Measurements from ENCODE around the gene SLC39A13. TPM values are rescaled to one million over a fixed set of nuclear protein-coding genes. Genes with fewer than 3 reads are reported as not detected.

Gene SLC39A13
- 183 and 189 TPM in 2 replicates for total RNA-seq (2014; rRNA removed; shearing (Covaris generic))
- polyA plus RNA-seq (2016; fragmentation: Nextera tagmentation; extraction: Ambion mirVana): 175 and 183 TPM in 2 replicates

DNA sequence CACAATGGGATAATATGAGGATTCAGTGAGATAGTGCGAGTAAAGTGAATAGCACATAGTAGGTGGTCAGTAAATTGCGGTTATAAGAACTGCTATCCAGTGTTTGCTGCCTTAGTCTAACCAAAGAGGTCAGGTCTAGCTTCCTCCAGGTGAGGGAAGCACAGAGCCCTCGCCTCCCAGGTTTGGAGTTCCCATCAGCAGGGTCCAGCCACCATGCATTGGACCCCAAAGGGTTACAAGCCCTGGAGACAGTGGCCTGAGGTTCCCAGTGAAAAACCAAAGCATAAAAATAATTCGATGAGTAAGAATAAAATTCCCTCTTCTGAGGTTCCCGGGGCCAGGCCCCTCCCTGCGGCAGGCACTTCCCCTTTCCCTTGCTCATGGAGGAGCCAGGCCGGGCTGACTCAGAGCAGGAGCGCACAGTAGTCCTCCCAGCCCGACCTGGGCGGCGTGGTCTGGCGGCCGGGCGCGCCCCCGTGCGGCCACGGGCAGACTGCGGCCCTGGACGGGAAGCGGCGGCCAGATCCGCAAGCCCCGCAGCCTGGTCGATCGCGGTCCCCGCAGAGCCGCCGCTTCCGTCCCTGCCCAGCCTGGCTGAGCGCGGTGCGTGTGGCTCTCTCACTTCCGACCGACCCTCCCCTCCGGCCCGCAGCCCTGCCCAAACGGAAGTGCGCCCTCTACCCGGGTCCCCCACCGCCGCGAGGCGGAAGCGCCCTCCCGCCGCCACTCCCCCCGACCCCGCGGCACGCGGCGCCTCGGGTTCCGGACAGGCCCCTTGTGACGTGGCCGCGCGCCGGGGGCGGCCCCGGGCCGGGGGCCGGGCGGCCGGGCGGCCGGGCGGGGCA is at the start of gene SLC39A13:
Gene SLC39A13, plus strand, starts transcription at position 845 of the 845 bp plus-strand sequence. CDS start 1,505 bp downstream, outside the sequence.
- H3K79me2 ChIP-seq (ENCODE audit: insufficient read depth): peaks cover 40% of the 10 kb centered on the region

DNA sequence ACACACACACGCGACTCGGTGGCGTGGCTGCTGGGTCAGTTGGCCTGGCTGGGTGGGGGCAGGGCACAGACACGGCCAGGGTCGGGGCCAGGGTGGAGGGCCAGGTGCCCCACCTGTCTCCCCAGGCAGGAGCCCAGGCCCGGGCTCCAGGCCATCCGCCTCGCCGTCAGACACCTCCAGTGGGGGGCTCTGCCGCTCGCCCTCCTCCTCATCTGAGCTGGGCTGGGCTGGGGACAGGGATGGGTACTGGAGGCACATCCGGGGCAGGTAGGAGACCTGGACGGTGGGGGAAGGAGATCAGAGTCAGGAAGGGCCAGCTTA is 49.7 kb upstream of the SLC39A13 start:
- H3K79me2 ChIP-seq (ENCODE audit: insufficient read depth): no peaks in the 10 kb centered on the region
- no peaks in the 10 kb centered on the region for H4K20me1 ChIP-seq (ENCODE audit: insufficient read depth)
- H3K9me2 ChIP-seq (ENCODE audit: insufficient read depth): no peaks in the 10 kb centered on the region
- DNase-seq: no peak
- no peak overlapping the region for H2AFZ ChIP-seq
- 75 to 82% methylated on average over 8 to 14 of the region's 14 CpGs for WGBS, 2 experiments (ENCODE audit: low coverage in 1 of 2, low lambda C conversion rate in 2 of 2, missing lambda C conversion rate in 2 of 2)
- H3K36me3 ChIP-seq (ENCODE audit: low read depth): no peaks in the 10 kb centered on the region
- no peaks in the 10 kb centered on the region for H3K4me1 ChIP-seq (ENCODE audit: insufficient read depth)
- H3F3A ChIP-seq (ENCODE audit: insufficient read depth): 0 out of 2 replicates have a peak, but pooled peaks cover 5% of the 10 kb centered on the region
- H3K9me3 ChIP-seq (ENCODE audit: low read depth): no peaks in the 10 kb centered on the region
- no peak overlapping the region for H3K27ac ChIP-seq
- no peak for TF ChIP-seq EZH2phosphoT487 (IDR thresholded peaks at IDR 0.05; ENCODE audit: insufficient read depth, low read depth)
- no peak for TF ChIP-seq EZH2 (IDR thresholded peaks at IDR 0.05; ENCODE audit: insufficient read depth, poor library complexity, severe bottlenecking)
- in situ Hi-C loops (cut with MboI): no loop called here
- no peak overlapping the region for H3K4me2 ChIP-seq (ENCODE audit: unreplicated experiment)
- no peaks in the 10 kb centered on the region for H3K27me3 ChIP-seq (replicated peaks; ENCODE audit: insufficient read depth)
- no peak overlapping the region for H3K9ac ChIP-seq
- H3K4me3 ChIP-seq: no peak overlapping the region

More for the DNA sequence above, at the start of gene SLC39A13:
- peak within 1 kb of the TSS; percentile 100 for H3K9ac ChIP-seq
- WGBS, 2 experiments (ENCODE audit: low coverage in 1 of 2, low lambda C conversion rate in 2 of 2, missing lambda C conversion rate in 2 of 2): 3 to 4% methylated on average over 27 to 46 of the region's 70 CpGs
- H3K36me3 ChIP-seq (ENCODE audit: low read depth): no peaks in the 10 kb centered on the region
- peak within 1 kb of the TSS; percentile 100 for H3K4me2 ChIP-seq (ENCODE audit: unreplicated experiment)
- no peak for TF ChIP-seq EZH2 (IDR thresholded peaks at IDR 0.05; ENCODE audit: insufficient read depth, poor library complexity, severe bottlenecking)
- TF ChIP-seq EZH2phosphoT487 (IDR thresholded peaks at IDR 0.05; ENCODE audit: insufficient read depth, low read depth): no peak
- H3K4me3 ChIP-seq: peak within 1 kb of the TSS; percentile 100
- no peaks in the 10 kb centered on the region for H4K20me1 ChIP-seq (ENCODE audit: insufficient read depth)
- peaks cover 29% of the 10 kb centered on the region for H3K4me1 ChIP-seq (ENCODE audit: insufficient read depth)
- peak; percentile 99 for DNase-seq
- no peaks in the 10 kb centered on the region for H3K27me3 ChIP-seq (replicated peaks; ENCODE audit: insufficient read depth)
- in situ Hi-C loops (cut with MboI): no loop called here
- H3K9me3 ChIP-seq (ENCODE audit: low read depth): no peaks in the 10 kb centered on the region
- no peaks in the 10 kb centered on the region for H3K9me2 ChIP-seq (ENCODE audit: insufficient read depth)
- peaks cover 35% of the 10 kb centered on the region for H3F3A ChIP-seq (ENCODE audit: insufficient read depth)
- H2AFZ ChIP-seq: peak within 1 kb of the TSS; percentile 85
- peak within 1 kb of the TSS; percentile 100 for H3K27ac ChIP-seq

DNA sequence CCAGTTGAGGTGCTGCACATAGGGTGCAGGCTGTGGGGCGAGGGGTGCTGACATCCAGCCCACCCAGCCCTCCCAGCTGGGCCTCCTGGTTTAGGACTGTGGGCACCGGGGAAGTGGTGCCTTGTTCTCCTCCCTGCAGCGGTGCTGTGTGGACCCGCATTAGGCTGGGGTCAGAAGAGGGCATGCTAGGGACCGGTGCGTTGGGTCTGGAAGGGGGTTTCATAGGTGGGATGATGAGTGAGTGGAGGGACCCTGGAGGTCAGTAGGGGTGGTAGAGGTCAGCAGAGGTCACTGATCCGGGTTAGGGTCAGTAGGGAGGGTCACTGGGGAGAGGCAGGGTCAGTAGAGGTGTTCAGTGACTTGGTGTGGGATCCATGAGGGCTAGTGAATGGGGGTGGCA is 49.2 kb upstream of the SLC39A13 start:
- DNase-seq: no peak
- no peaks in the 10 kb centered on the region for H3K27me3 ChIP-seq (replicated peaks; ENCODE audit: insufficient read depth)
- in situ Hi-C loops (cut with MboI): no loop called here
- H2AFZ ChIP-seq: no peak overlapping the region
- TF ChIP-seq EZH2 (IDR thresholded peaks at IDR 0.05; ENCODE audit: insufficient read depth, poor library complexity, severe bottlenecking): no peak
- TF ChIP-seq EZH2phosphoT487 (IDR thresholded peaks at IDR 0.05; ENCODE audit: insufficient read depth, low read depth): no peak
- H3K4me3 ChIP-seq: no peak overlapping the region
- H4K20me1 ChIP-seq (ENCODE audit: insufficient read depth): no peaks in the 10 kb centered on the region
- H3K79me2 ChIP-seq (ENCODE audit: insufficient read depth): no peaks in the 10 kb centered on the region
- H3F3A ChIP-seq (ENCODE audit: insufficient read depth): 0 out of 2 replicates have a peak, but pooled peaks cover 5% of the 10 kb centered on the region
- no peak overlapping the region for H3K27ac ChIP-seq
- no peak overlapping the region for H3K4me2 ChIP-seq (ENCODE audit: unreplicated experiment)
- H3K9ac ChIP-seq: no peak overlapping the region
- no peaks in the 10 kb centered on the region for H3K9me3 ChIP-seq (ENCODE audit: low read depth)
- H3K36me3 ChIP-seq (ENCODE audit: low read depth): no peaks in the 10 kb centered on the region
- 67 to 68% methylated on average over 6 to 7 of the region's 7 CpGs for WGBS, 2 experiments (ENCODE audit: low coverage in 1 of 2, low lambda C conversion rate in 2 of 2, missing lambda C conversion rate in 2 of 2)
- H3K9me2 ChIP-seq (ENCODE audit: insufficient read depth): no peaks in the 10 kb centered on the region
- no peaks in the 10 kb centered on the region for H3K4me1 ChIP-seq (ENCODE audit: insufficient read depth)

DNA sequence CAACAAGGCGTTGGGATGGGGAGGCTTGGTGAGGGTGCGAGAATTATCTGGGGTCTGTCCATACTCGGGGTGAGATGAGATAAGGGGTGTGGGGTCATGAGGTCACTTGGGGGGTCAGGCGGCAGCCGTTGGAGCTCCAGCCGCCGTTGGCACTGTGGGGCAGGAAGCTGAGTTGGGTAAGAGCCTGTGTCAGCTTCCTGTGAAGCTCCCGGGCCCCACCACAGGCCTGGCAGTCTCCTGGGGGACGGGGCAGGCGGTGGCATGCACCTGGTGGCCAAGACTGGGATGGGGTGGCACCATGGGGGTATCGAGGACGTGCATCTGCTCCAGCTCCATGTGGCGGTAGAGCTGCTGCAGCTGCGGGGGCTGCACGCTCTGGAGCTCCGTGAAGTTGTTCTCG is 48.8 kb upstream of the SLC39A13 start:
- no peaks in the 10 kb centered on the region for H3K27me3 ChIP-seq (replicated peaks; ENCODE audit: insufficient read depth)
- in situ Hi-C loops (cut with MboI): no loop called here
- 0 out of 2 replicates have a peak, but pooled peaks cover 5% of the 10 kb centered on the region for H3F3A ChIP-seq (ENCODE audit: insufficient read depth)
- H3K36me3 ChIP-seq (ENCODE audit: low read depth): no peaks in the 10 kb centered on the region
- H2AFZ ChIP-seq: no peak overlapping the region
- no peak overlapping the region for H3K27ac ChIP-seq
- TF ChIP-seq EZH2phosphoT487 (IDR thresholded peaks at IDR 0.05; ENCODE audit: insufficient read depth, low read depth): no peak
- no peak for TF ChIP-seq EZH2 (IDR thresholded peaks at IDR 0.05; ENCODE audit: insufficient read depth, poor library complexity, severe bottlenecking)
- no peak overlapping the region for H3K9ac ChIP-seq
- H3K79me2 ChIP-seq (ENCODE audit: insufficient read depth): no peaks in the 10 kb centered on the region
- H3K4me2 ChIP-seq (ENCODE audit: unreplicated experiment): no peak overlapping the region
- H3K4me1 ChIP-seq (ENCODE audit: insufficient read depth): no peaks in the 10 kb centered on the region
- no peak for DNase-seq
- H4K20me1 ChIP-seq (ENCODE audit: insufficient read depth): no peaks in the 10 kb centered on the region
- H3K9me3 ChIP-seq (ENCODE audit: low read depth): no peaks in the 10 kb centered on the region
- H3K9me2 ChIP-seq (ENCODE audit: insufficient read depth): no peaks in the 10 kb centered on the region
- H3K4me3 ChIP-seq: no peak overlapping the region
- 82 to 84% methylated on average over 17 of the region's 17 CpGs for WGBS, 2 experiments (ENCODE audit: low coverage in 1 of 2, low lambda C conversion rate in 2 of 2, missing lambda C conversion rate in 2 of 2)

Measured in GM23248 (cell line).